H1 (cell line): ENCODE results near the gene SPPL3. TPM values are rescaled to one million over a fixed set of nuclear protein-coding genes. Genes with fewer than 3 reads are reported as not detected.

ENCODE experiments used
- POLR2AphosphoS5 ChIP-seq: IDR thresholded peaks from 2 replicates; pipeline ENCODE4 v1.6.1; 2011; ENCODE audit warnings: low read depth, low read length
- YY1 ChIP-seq: IDR thresholded peaks from 2 replicates; pipeline ENCODE4 v1.6.1; 2011; ENCODE audit warnings: low read depth, mild to moderate bottlenecking, low read length
- polyA plus RNA-seq, 7 experiments: library from polyadenylated mRNA; depleted of rRNA in 3 of 7; stranded (reverse) in 5 of 7; unstranded in 2 of 7; fragments of >200 nt in 5 of 7; fragments of 200-250 nt in 2 of 7; gene quantifications; 1 replicate in 5 of 7; 2 replicates in 1 of 7; 4 replicates in 1 of 7; pipeline versions ENCODE4 v1.2.1 to v1.2.3, GENCODE V29; 2011 to 2013; ENCODE audit warnings: missing spikeins in 2 of 7, mixed read lengths in 2 of 7
- total RNA-seq: library from RNA; stranded (reverse); fragmentation: NEBNext Ultra II Directional; extraction: Animal tissue kit (Norgen Biotek cat#: 25700); gene quantifications from 2 replicates; pipeline ENCODE4 v1.2.1, GENCODE V29; 2021
- TF ChIP-seq, protein P1 (sequence below): IDR thresholded peaks from 2 replicates; pipeline ENCODE4 v1.6.1; 2012; ENCODE audit warnings: low read length, inconsistent platforms

The SPPL3 gene
- total and polyA plus RNA-seq, 2 of the 8 experiments (the other 6 are each of a cell fraction or from before 2014, with no cell fraction given) = 27.3 to 48.4 TPM

DNA sequence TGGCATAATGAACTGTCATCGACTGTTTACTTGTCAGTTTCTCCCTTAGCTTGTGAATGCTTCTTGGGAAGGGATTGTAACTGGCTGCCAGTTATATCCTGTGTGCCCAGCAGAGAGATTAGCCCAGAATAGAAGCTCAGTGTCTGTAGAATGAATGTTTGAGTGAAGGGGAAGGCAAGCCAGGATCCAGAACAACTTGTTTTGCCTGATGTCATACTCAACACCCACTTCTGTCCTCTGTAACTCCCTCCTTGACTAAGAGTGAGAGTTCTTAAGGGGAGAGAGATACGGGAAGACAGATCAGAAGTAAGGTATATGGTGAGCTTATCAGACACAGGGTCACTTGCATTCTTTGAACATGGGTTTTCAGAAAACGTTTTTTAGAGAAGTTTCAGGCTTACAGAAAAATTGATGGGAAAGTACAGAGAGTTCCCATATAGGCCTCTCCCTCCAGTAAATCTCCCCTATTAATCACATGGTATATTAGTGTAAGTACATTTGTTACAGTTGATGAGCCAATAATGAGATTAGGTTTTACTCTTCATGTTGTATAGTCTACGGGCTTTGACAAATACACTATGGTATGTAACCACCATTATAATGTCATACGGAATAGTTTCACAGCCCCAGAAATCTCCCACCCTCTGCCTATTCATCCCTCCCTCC is 5.6 kb upstream of the SPPL3 start (continued):
- no peak for TF ChIP-seq POLR2AphosphoS5
- TF ChIP-seq, protein P1, sequence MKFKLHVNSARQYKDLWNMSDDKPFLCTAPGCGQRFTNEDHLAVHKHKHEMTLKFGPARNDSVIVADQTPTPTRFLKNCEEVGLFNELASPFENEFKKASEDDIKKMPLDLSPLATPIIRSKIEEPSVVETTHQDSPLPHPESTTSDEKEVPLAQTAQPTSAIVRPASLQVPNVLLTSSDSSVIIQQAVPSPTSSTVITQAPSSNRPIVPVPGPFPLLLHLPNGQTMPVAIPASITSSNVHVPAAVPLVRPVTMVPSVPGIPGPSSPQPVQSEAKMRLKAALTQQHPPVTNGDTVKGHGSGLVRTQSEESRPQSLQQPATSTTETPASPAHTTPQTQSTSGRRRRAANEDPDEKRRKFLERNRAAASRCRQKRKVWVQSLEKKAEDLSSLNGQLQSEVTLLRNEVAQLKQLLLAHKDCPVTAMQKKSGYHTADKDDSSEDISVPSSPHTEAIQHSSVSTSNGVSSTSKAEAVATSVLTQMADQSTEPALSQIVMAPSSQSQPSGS = no peak
- TF ChIP-seq YY1 = no peak
